Measurements from ENCODE around the gene IAPP.
"Not testable (repeated sequence)": the region's sequence is repeated elsewhere in the genome, so short reads cannot be mapped to it uniquely, and the experiment has no call there.

IAPP gene

DNA sequence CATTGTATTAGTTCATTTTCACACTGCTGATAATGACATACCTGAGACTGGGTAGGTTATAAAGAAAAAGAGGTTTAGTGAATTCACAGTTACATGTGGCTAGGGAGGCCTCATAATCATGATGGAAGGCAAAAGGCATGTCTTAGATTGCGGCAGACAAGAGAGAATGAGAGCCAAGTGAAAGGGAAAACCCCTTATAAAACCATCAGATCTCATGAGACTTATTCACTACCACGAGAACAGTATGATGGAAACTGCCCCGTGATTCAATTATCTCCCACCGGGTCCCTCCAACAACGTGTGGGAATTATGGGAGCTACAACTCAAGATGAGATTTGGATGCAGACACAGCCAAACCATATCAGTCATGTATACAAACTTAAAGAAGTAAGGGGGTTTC lies 45.7 kb downstream of the IAPP start:
- not testable (repeated sequence) for H3K27ac Mint-ChIP-seq; H3K36me3 Mint-ChIP-seq; H3K4me3 Mint-ChIP-seq; H3K4me1 Mint-ChIP-seq (ENCODE audit: low read depth); H3K9me3 Mint-ChIP-seq (ENCODE audit: low read depth)
- peaks cover 12% of the 10 kb centered on the region for H3K27me3 Mint-ChIP-seq

DNA sequence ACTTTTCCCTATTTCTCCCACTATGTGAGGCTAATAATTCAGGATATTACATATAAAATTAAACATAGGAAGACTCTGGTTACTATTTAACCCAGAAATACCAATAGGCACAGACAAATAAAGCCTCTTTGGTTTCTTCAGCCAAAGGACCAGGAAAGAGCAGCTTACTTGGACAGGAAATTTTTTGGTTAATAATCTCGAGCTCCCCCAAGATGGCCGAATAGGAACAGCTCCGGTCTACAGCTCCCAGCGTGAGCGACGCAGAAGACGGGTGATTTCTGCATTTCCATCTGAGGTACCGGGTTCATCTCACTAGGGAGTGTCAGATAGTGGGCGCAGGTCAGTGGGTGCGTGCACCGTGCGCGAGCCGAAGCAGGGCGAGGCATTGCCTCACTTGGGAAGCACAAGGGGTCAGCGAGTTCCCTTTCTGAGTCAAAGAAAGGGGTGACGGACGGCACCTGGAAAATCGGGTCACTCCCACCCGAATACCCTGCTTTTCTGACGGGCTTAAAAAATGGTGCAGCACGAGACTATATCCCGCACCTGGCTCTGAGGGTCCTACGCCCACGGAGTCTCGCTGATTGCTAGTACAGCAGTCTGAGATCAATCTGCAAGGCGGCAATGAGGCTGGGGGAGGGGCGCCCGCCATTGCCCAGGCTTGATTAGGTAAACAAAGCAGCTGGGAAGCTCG lies 46.5 kb downstream of the IAPP start:
- not testable (repeated sequence) for H3K36me3 Mint-ChIP-seq; H3K27ac Mint-ChIP-seq; H3K9me3 Mint-ChIP-seq (ENCODE audit: low read depth); H3K4me1 Mint-ChIP-seq (ENCODE audit: low read depth); H3K4me3 Mint-ChIP-seq
- H3K27me3 Mint-ChIP-seq = peaks cover 12% of the 10 kb centered on the region

DNA sequence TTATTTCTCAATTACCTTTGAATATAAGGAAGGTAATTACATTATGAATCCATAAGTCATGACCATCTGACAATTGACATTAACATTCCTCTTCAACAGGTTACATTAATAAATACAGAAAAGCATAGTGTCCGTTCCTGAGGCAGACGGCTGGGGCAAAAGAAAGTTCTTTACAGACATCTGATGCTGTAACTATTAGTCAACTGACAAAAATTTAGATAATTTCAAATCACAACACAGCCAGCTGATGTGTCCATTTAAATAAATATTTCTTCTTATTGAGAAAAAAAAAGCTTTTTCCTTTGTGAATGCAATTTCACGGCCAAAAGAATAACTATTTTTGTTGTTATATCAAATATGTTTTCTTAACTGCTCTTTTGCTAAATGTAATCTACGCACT lies 55.5 kb downstream of the IAPP start:
- no peak overlapping the region for H3K4me3 Mint-ChIP-seq
- H3K27me3 Mint-ChIP-seq = no peaks in the 10 kb centered on the region
- H3K9me3 Mint-ChIP-seq (ENCODE audit: low read depth) = no peaks in the 10 kb centered on the region
- H3K4me1 Mint-ChIP-seq (ENCODE audit: low read depth) = no peaks in the 10 kb centered on the region
- no peak overlapping the region for H3K27ac Mint-ChIP-seq
- no peaks in the 10 kb centered on the region for H3K36me3 Mint-ChIP-seq
